ENCODE results near the gene ETS1. TPM values are rescaled to one million over a fixed set of nuclear protein-coding genes. Genes with fewer than 3 reads are reported as not detected.

ETS1 gene
- total and polyA plus RNA-seq, 2 experiments from 2014 or later = 25.6 to 52.6 TPM

DNA sequence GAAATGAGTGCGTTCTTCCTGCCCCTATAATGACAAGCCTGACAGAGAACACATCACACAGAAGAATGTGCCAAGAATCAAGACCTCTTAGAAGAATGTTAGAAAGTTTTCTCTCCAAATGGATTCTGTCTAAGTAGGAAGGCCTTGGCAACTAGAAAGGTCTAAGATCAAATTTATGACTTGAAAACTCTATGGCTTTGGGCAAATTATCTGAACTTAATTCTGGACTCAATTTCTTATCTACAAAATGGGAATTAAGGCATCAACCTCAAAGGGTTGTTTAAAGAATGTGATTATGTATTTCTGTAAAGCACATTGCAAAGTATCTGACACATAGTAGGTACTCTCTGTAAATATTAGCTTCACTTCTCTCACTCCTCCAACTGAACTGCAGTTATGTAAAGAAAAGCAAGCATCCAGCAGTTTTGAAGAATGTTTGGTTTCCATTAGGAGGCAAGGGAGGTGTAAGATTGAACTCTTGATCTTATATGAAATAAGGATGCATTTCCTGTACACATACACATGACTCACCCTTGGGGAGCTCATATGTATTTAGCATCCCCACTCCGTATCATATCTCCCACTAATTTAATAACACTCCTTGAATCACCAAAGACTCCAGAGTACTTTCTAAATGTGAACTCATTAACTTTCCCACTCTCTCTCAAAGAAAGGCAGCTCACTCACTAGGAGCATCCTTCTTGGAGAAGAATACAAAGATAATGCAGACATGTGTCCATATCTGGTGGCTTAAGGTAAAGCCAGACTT lies 77.6 kb downstream of the ETS1 start (continued):
- TF ChIP-seq ZNF462 (CRISPR knock-in tag; IDR thresholded peaks at IDR 0.05) = no peak

DNA sequence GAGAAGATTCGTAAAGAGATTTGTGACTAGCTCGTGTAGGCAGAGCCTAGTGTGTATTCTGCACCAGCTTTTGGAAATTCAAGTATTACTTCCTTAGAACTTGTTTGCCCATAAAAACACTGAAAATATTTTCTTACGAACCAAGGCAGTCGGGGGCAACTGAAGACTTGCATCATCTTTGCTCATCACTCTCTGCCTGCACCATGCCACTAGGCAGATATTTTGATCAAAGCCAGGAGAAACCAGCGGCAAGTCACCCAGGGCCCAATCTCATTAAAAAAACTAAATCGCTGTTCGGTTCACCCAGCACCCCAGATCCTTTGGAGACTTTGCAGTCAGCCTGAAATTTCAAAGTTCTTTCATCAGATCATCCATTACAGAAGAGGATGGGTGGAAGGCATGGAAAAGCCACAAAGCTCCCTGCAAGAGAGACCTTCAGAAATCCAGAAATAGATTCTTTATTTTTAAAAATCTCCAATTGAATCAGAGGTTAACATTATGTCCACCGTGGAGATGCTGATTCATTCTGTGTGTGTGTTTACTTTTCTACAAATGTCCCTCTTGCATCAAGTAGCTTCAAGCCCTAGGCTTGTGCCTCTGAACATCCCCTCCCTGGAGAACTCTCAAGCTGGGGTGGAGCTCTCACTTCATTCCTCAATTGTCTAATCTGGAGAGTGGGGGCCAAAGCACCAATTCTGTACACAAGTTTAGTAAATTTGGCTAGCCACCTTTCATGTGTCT lies 78.4 kb downstream of the ETS1 start:
- ATAC-seq = no peak
- Mint-ChIP-seq H3K27me3 (ENCODE audit: insufficient read depth, low read depth, poor library complexity) (peaks cover 2% of the 10 kb centered on the region), H3K4me3 (no peak overlapping the region)
- TF ChIP-seq POLR2AphosphoS5 (IDR thresholded peaks at IDR 0.05; ENCODE audit: low read depth) = no peak
- no peak for TF ChIP-seq ETS1 (IDR thresholded peaks at IDR 0.05)
- no peak for TF ChIP-seq STAT1 (IDR thresholded peaks at IDR 0.05; ENCODE audit: unreplicated experiment)
- TF ChIP-seq ZNF114 (CRISPR knock-in tag; IDR thresholded peaks at IDR 0.05) = no peak
- TF ChIP-seq ZNF462 (CRISPR knock-in tag; IDR thresholded peaks at IDR 0.05) = no peak

More for the DNA sequence above, 78.4 kb downstream of the ETS1 start:
- H4K20me1 ChIP-seq (replicated peaks; ENCODE audit: insufficient read depth) = peaks cover 8% of the 10 kb centered on the region
- peaks cover 64% of the 10 kb centered on the region for H3K79me2 ChIP-seq (replicated peaks; ENCODE audit: insufficient read depth)
- H3K4me3 ChIP-seq = no peak overlapping the region
- H3K9me3 Mint-ChIP-seq = no peaks in the 10 kb centered on the region
- no peaks in the 10 kb centered on the region for H3K27me3 ChIP-seq (ENCODE audit: insufficient read depth)
- H3K36me3 ChIP-seq (ENCODE audit: insufficient read depth) = no peaks in the 10 kb centered on the region; the same call in 1 of the 2 replicates
- H3K27ac ChIP-seq (ENCODE audit: low read depth) = no peak overlapping the region
- no peaks in the 10 kb centered on the region; the same call in 2 of the 3 replicates for H3K36me3 Mint-ChIP-seq (ENCODE audit: low read depth)
- H3F3A ChIP-seq (replicated peaks; ENCODE audit: low read depth) = no peaks in the 10 kb centered on the region
- H3K27ac Mint-ChIP-seq = 0 out of 2 replicates have a peak overlapping the region, but pooled peaks have one; percentile 8
- H3K4me2 ChIP-seq = no peak overlapping the region
- no peaks in the 10 kb centered on the region for H3K9me2 ChIP-seq (ENCODE audit: insufficient read depth)
- H2AFZ ChIP-seq = no peak overlapping the region
- DNase-seq (ENCODE audit: low spot score) = no peak
- peaks cover 19% of the 10 kb centered on the region for H3K4me1 Mint-ChIP-seq
- peaks cover 9% of the 10 kb centered on the region; the same call in 1 of the 2 replicates for H3K4me1 ChIP-seq (ENCODE audit: insufficient read depth)
